Measurements from ENCODE around the gene SART1. TPM values are rescaled to one million over a fixed set of nuclear protein-coding genes. Genes with fewer than 3 reads are reported as not detected.

SART1 gene
- total RNA-seq, 1 donor, result 22.7 TPM

- H3K4me3 ChIP-seq (ENCODE audit: low read depth, low read length), result no peak overlapping the region
- no peak for DNase-seq (ENCODE audit: low read depth)
- TF ChIP-seq CTCF (IDR thresholded peaks at IDR 0.05; ENCODE audit: insufficient read depth, low read length), result no peak
Observed at GRCh38 chr11:65976216-65977176, 15.0 kb downstream of the SART1 start.

GRCh38 chr11:65977621-65978390 lies 16.3 kb downstream of the SART1 start:
- H3K4me3 ChIP-seq (ENCODE audit: low read depth, low read length), result no peak overlapping the region
- TF ChIP-seq CTCF (IDR thresholded peaks at IDR 0.05; ENCODE audit: insufficient read depth, low read length), result no peak
- no peak for DNase-seq (ENCODE audit: low read depth)

GRCh38 chr11:65978391-65979238 lies 17.1 kb downstream of the SART1 start:
- TF ChIP-seq CTCF (IDR thresholded peaks at IDR 0.05; ENCODE audit: insufficient read depth, low read length), result no peak
- DNase-seq (ENCODE audit: low read depth), result no peak
- H3K4me3 ChIP-seq (ENCODE audit: low read depth, low read length), result no peak overlapping the region

- no peak for DNase-seq (ENCODE audit: low read depth)
- H3K4me3 ChIP-seq (ENCODE audit: low read depth, low read length), result no peak overlapping the region
- no peak for TF ChIP-seq CTCF (IDR thresholded peaks at IDR 0.05; ENCODE audit: insufficient read depth, low read length)
Observed at GRCh38 chr11:65979261-65979759, 17.8 kb downstream of the SART1 start.

GRCh38 chr11:65981101-65981740 lies 19.7 kb downstream of the SART1 start:
- TF ChIP-seq CTCF (IDR thresholded peaks at IDR 0.05; ENCODE audit: insufficient read depth, low read length), result no peak
- no peak for DNase-seq (ENCODE audit: low read depth)
- H3K4me3 ChIP-seq (ENCODE audit: low read depth, low read length), result no peak overlapping the region

Measured in fibroblast of the aortic adventitia (primary cell).